ENCODE data around the gene ATP10B.

ATP10B gene

GRCh38 chr5:160516696-160517530, 335.1 kb downstream of the ATP10B start:
- no peaks in the 10 kb centered on the region for H3K27me3 ChIP-seq (ENCODE audit: insufficient read depth, low read length, poor library complexity)
- TF ChIP-seq EZH2 (IDR thresholded peaks at IDR 0.05; ENCODE audit: borderline replicate concordance, low read depth, low read length, severe bottlenecking) = no peak
- TF ChIP-seq CTCF (IDR thresholded peaks at IDR 0.05; ENCODE audit: borderline replicate concordance, extremely low read depth, low read length, poor library complexity, severe bottlenecking) = no peak
- no peaks in the 10 kb centered on the region for H3K36me3 ChIP-seq (ENCODE audit: insufficient read depth, low read length)
- DNase-seq (no peak), ATAC-seq (ENCODE audit: insufficient read depth, low read depth) (no peak)
- no peaks in the 10 kb centered on the region for H3K9me3 ChIP-seq (ENCODE audit: insufficient read depth, low read length, severe bottlenecking)
- no peak overlapping the region for H2AFZ ChIP-seq (ENCODE audit: low read depth, low read length)
- no peaks in the 10 kb centered on the region for H4K20me1 ChIP-seq (ENCODE audit: insufficient read depth, low read length)
- H3K4me2 ChIP-seq (ENCODE audit: insufficient read depth, low read length) = no peak overlapping the region
- H3K79me2 ChIP-seq (ENCODE audit: insufficient read depth, low read length) = no peaks in the 10 kb centered on the region
- H3K4me1 ChIP-seq (ENCODE audit: insufficient read depth, low read length) = no peaks in the 10 kb centered on the region
- no peak overlapping the region for H3K4me3 ChIP-seq (ENCODE audit: low read depth in 1 of 2, low read length in 2 of 2)
- H3K9ac ChIP-seq (ENCODE audit: low read depth, low read length) = no peak overlapping the region
- H3K27ac ChIP-seq (ENCODE audit: low read length) = no peak overlapping the region

- H2AFZ ChIP-seq (ENCODE audit: low read depth, low read length) = no peak overlapping the region
- H3K79me2 ChIP-seq (ENCODE audit: insufficient read depth, low read length) = no peaks in the 10 kb centered on the region
- no peak for DNase-seq
- no peak overlapping the region for H3K9ac ChIP-seq (ENCODE audit: low read depth, low read length)
- TF ChIP-seq CTCF (IDR thresholded peaks at IDR 0.05; ENCODE audit: borderline replicate concordance, extremely low read depth, low read length, poor library complexity, severe bottlenecking) = no peak
- TF ChIP-seq EZH2 (IDR thresholded peaks at IDR 0.05; ENCODE audit: borderline replicate concordance, low read depth, low read length, severe bottlenecking) = no peak
- no peaks in the 10 kb centered on the region for H4K20me1 ChIP-seq (ENCODE audit: insufficient read depth, low read length)
- H3K4me3 ChIP-seq (ENCODE audit: low read depth in 1 of 2, low read length in 2 of 2) = no peak overlapping the region
- H3K27me3 ChIP-seq (ENCODE audit: insufficient read depth, low read length, poor library complexity) = no peaks in the 10 kb centered on the region
- no peak for ATAC-seq (ENCODE audit: insufficient read depth, low read depth)
- no peak overlapping the region for H3K27ac ChIP-seq (ENCODE audit: low read length)
- H3K9me3 ChIP-seq (ENCODE audit: insufficient read depth, low read length, severe bottlenecking) = no peaks in the 10 kb centered on the region
- H3K36me3 ChIP-seq (ENCODE audit: insufficient read depth, low read length) = no peaks in the 10 kb centered on the region
- H3K4me2 ChIP-seq (ENCODE audit: insufficient read depth, low read length) = no peak overlapping the region
- H3K4me1 ChIP-seq (ENCODE audit: insufficient read depth, low read length) = no peaks in the 10 kb centered on the region
Observed at GRCh38 chr5:160514866-160515265, 337.1 kb downstream of the ATP10B start.

GRCh38 chr5:160514191-160514590, 337.8 kb downstream of the ATP10B start:
- Histone ChIP-seq H3K9me3 (ENCODE audit: insufficient read depth, low read length, severe bottlenecking) (no peaks in the 10 kb centered on the region), H3K79me2 (ENCODE audit: insufficient read depth, low read length) (no peaks in the 10 kb centered on the region), H3K27ac (ENCODE audit: low read length) (no peak overlapping the region), H3K4me1 (ENCODE audit: insufficient read depth, low read length) (peaks cover 5% of the 10 kb centered on the region), H3K36me3 (ENCODE audit: insufficient read depth, low read length) (no peaks in the 10 kb centered on the region), H3K9ac (ENCODE audit: low read depth, low read length) (no peak overlapping the region), H2AFZ (ENCODE audit: low read depth, low read length) (no peak overlapping the region), H3K4me2 (ENCODE audit: insufficient read depth, low read length) (no peak overlapping the region), H3K27me3 (ENCODE audit: insufficient read depth, low read length, poor library complexity) (no peaks in the 10 kb centered on the region), H3K4me3 (ENCODE audit: low read depth in 1 of 2, low read length in 2 of 2) (no peak overlapping the region), H4K20me1 (ENCODE audit: insufficient read depth, low read length) (no peaks in the 10 kb centered on the region)
- no peak for DNase-seq
- no peak for ATAC-seq (ENCODE audit: insufficient read depth, low read depth)
- TF ChIP-seq EZH2 (IDR thresholded peaks at IDR 0.05; ENCODE audit: borderline replicate concordance, low read depth, low read length, severe bottlenecking) (no peak), CTCF (IDR thresholded peaks at IDR 0.05; ENCODE audit: borderline replicate concordance, extremely low read depth, low read length, poor library complexity, severe bottlenecking) (no peak)

All from DND-41 (cell line).